Measurements from ENCODE around the gene SSBP2.

DNA sequence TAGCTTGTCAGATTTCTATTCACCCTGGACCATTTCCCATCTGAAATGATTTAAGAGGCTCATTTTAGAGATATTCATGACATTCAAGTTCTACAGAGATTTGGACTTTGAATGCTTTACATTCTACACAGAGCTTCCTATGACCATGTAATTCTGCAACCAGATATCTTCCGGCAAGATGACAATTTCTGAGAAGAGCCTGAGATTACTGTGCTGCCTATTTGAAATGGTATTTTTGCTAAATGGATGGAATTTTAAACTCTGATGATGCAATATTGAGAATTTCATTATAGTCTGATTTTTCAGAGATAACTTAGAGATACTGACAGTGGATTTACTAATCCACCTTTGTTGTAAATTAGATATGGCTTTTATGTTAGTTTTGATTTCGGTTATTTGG is 341.0 kb downstream of the SSBP2 start:
- TF ChIP-seq, protein P1, sequence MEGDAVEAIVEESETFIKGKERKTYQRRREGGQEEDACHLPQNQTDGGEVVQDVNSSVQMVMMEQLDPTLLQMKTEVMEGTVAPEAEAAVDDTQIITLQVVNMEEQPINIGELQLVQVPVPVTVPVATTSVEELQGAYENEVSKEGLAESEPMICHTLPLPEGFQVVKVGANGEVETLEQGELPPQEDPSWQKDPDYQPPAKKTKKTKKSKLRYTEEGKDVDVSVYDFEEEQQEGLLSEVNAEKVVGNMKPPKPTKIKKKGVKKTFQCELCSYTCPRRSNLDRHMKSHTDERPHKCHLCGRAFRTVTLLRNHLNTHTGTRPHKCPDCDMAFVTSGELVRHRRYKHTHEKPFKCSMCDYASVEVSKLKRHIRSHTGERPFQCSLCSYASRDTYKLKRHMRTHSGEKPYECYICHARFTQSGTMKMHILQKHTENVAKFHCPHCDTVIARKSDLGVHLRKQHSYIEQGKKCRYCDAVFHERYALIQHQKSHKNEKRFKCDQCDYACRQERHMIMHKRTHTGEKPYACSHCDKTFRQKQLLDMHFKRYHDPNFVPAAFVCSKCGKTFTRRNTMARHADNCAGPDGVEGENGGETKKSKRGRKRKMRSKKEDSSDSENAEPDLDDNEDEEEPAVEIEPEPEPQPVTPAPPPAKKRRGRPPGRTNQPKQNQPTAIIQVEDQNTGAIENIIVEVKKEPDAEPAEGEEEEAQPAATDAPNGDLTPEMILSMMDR (IDR thresholded peaks at IDR 0.05), result no peak
- no peak for TF ChIP-seq POLR2A (IDR thresholded peaks at IDR 0.05)

Data from Peyer's patch (tissue), 4 donors.